NCI-H1417 treated with DMSO at 0.1 percent for 48 hours (cell line): Measurements from ENCODE around the gene ABCA6.
"Not testable (repeated sequence)": the region's sequence is repeated elsewhere in the genome, so short reads cannot be mapped to it uniquely, and the experiment has no call there.

Experiments
- DNase-seq: peaks from one replicate; lab custom pipeline; 2025; lab: John Stamatoyannopoulos, UW

ABCA6 gene

GRCh38 chr17:69141431-69142174 is at the start of gene ABCA6:
Gene ABCA6, minus strand, starts transcription at chr17:69141895. Its CDS starts 1,192 bp downstream, at chr17:69140703.
- DNase-seq, result no peak

- no peak for DNase-seq
Observed at GRCh38 chr17:69188796-69189195, 47.1 kb upstream of the ABCA6 start.

- no peak for DNase-seq
Observed at GRCh38 chr17:69188064-69188463, 46.4 kb upstream of the ABCA6 start.

GRCh38 chr17:69187294-69187693 is 45.6 kb upstream of the ABCA6 start:
- no peak for DNase-seq

GRCh38 chr17:69179227-69179952 is 37.7 kb upstream of the ABCA6 start:
- DNase-seq, result no peak

GRCh38 chr17:69176457-69176795 is 34.7 kb upstream of the ABCA6 start:
- DNase-seq, result no peak

GRCh38 chr17:69175625-69176456 is 34.1 kb upstream of the ABCA6 start:
- DNase-seq, result no peak

GRCh38 chr17:69175262-69175624 is 33.5 kb upstream of the ABCA6 start:
- no peak for DNase-seq

GRCh38 chr17:69173118-69173517 is 31.4 kb upstream of the ABCA6 start:
- DNase-seq, result no peak

- DNase-seq, result no peak
Observed at GRCh38 chr17:69170377-69170776, 28.7 kb upstream of the ABCA6 start.

- not testable (repeated sequence) for DNase-seq
Observed at GRCh38 chr17:69168642-69169041, 26.9 kb upstream of the ABCA6 start.

- DNase-seq, result no peak
Observed at GRCh38 chr17:69166957-69167356, 25.3 kb upstream of the ABCA6 start.

GRCh38 chr17:69164206-69164605 is 22.5 kb upstream of the ABCA6 start:
- DNase-seq, result no peak

GRCh38 chr17:69159418-69159817 is 17.7 kb upstream of the ABCA6 start:
- no peak for DNase-seq

- no peak for DNase-seq
Observed at GRCh38 chr17:69154267-69154666, 12.6 kb upstream of the ABCA6 start.

GRCh38 chr17:69150333-69150732 is 8.6 kb upstream of the ABCA6 start:
- no peak for DNase-seq

GRCh38 chr17:69147460-69147859 is 5.8 kb upstream of the ABCA6 start:
- DNase-seq, result no peak

GRCh38 chr17:69144331-69145255 is 2.9 kb upstream of the ABCA6 start:
- no peak for DNase-seq

GRCh38 chr17:69143683-69144231 is 2.1 kb upstream of the ABCA6 start:
- DNase-seq, result no peak

- DNase-seq, result no peak
Observed at GRCh38 chr17:69143151-69143550, 1.5 kb upstream of the ABCA6 start.

GRCh38 chr17:69142175-69142802 is 594 bp upstream of the ABCA6 start:
- DNase-seq, result no peak
